Fibroblast of lung (primary cell): ENCODE measurements around the gene EVX2. TPM values are rescaled to one million over a fixed set of nuclear protein-coding genes. Genes with fewer than 3 reads are reported as not detected.
A peak's percentile ranks its signal among the peaks of the same experiment; 100 is the strongest.

ENCODE experiments used
- DNase-seq, 2 donors: peaks; one replicate each; pipeline versions ENCODE4 v3.0.0 to v3.0.0-alpha.2; 2010; ENCODE audit warnings: low read depth in 2 of 2
- H2AFZ ChIP-seq: 2 replicates; pipeline ENCODE4 v1.5.1; 2012; ENCODE audit warnings: low read length, control low read depth, inconsistent platforms
- H3K27ac ChIP-seq: 2 replicates; pipeline ENCODE4 v1.5.1; 2011; ENCODE audit warnings: low read length, control low read depth; ENCODE audit not compliant: insufficient read depth
- H3K27me3 ChIP-seq: 2 replicates; pipeline ENCODE4 v1.5.1; 2011; ENCODE audit warnings: mild to moderate bottlenecking, low read length; ENCODE audit not compliant: control insufficient read depth, insufficient read depth
- H3K36me3 ChIP-seq: 2 replicates; pipeline ENCODE4 v1.5.1; 2011; ENCODE audit warnings: low read length; ENCODE audit not compliant: control insufficient read depth, insufficient read depth
- H3K4me1 ChIP-seq: 2 replicates; pipeline ENCODE4 v1.5.1; 2011; ENCODE audit warnings: low read length; ENCODE audit not compliant: control insufficient read depth, insufficient read depth; ENCODE audit errors: extremely low read depth
- H3K4me2 ChIP-seq: 2 replicates; pipeline ENCODE4 v1.5.1; 2011; ENCODE audit warnings: low read length, control low read depth; ENCODE audit not compliant: insufficient read depth; ENCODE audit errors: extremely low read depth
- H3K4me3 ChIP-seq, 4 experiments: fragments of 200-600 bp in 1 of 4; sonication (generic) in 1 of 4; replicated peaks in 1 of 4; 2 replicates each; pipeline ENCODE4 v1.5.1; 2011 to 2016; ENCODE audit warnings: low read length in 4 of 4, low read depth in 3 of 4, mild to moderate bottlenecking in 3 of 4, control low read depth in 2 of 4, inconsistent platforms in 1 of 4, mixed read lengths in 1 of 4; ENCODE audit not compliant: insufficient read depth in 1 of 4; ENCODE audit errors: control extremely low read depth in 1 of 4
- H3K79me2 ChIP-seq: 2 replicates; pipeline ENCODE4 v1.5.1; 2012; ENCODE audit warnings: mild to moderate bottlenecking, low read length, inconsistent platforms; ENCODE audit not compliant: control insufficient read depth, insufficient read depth
- H3K9ac ChIP-seq: 2 replicates; pipeline ENCODE4 v1.5.1; 2011; ENCODE audit warnings: mild to moderate bottlenecking, low read length, control low read depth; ENCODE audit not compliant: insufficient read depth
- H3K9me3 ChIP-seq: 2 replicates; pipeline ENCODE4 v1.5.1; 2012; ENCODE audit warnings: low read depth, low read length; ENCODE audit not compliant: control insufficient read depth, insufficient read depth
- H4K20me1 ChIP-seq: 2 replicates; pipeline ENCODE4 v1.5.1; 2011; ENCODE audit warnings: low read length; ENCODE audit not compliant: control insufficient read depth, insufficient read depth; ENCODE audit errors: extremely low read depth
- EZH2 ChIP-seq: IDR thresholded peaks from 2 replicates; pipeline ENCODE4 v1.5.1; 2012; ENCODE audit warnings: low read length, control low read depth, mild to moderate bottlenecking; ENCODE audit errors: missing control alignments
- polyA plus RNA-seq, 2 donors: library from polyadenylated mRNA; depleted of rRNA in 1 of 2; stranded (reverse) in 1 of 2; unstranded in 1 of 2; fragments of >200 nt; gene quantifications; 2 replicates each; pipeline ENCODE4 v1.2.1, GENCODE V29; 2011 to 2012; ENCODE audit warnings: missing spikeins in 1 of 2
- total RNA-seq: library from RNA; depleted of rRNA; stranded (reverse); fragments of >200 nt; gene quantifications from 2 replicates; pipeline ENCODE4 v1.2.1, GENCODE V29; 2014
- TF ChIP-seq, protein P1 (sequence below), 2 donors: IDR thresholded peaks in 1 of 2; conservative IDR thresholded peaks in 1 of 2; 1 replicate in 1 of 2; 2 replicates in 1 of 2; pipeline ENCODE4 v1.5.1; 2011 to 2012; ENCODE audit warnings: low read length in 2 of 2, control low read depth in 1 of 2, inconsistent platforms in 1 of 2, low read depth in 1 of 2, mild to moderate bottlenecking in 1 of 2

The EVX2 gene
- total and polyA plus RNA-seq, 2 donors (not counting 1 experiment from before 2014, with no cell fraction given) = not detected

DNA sequence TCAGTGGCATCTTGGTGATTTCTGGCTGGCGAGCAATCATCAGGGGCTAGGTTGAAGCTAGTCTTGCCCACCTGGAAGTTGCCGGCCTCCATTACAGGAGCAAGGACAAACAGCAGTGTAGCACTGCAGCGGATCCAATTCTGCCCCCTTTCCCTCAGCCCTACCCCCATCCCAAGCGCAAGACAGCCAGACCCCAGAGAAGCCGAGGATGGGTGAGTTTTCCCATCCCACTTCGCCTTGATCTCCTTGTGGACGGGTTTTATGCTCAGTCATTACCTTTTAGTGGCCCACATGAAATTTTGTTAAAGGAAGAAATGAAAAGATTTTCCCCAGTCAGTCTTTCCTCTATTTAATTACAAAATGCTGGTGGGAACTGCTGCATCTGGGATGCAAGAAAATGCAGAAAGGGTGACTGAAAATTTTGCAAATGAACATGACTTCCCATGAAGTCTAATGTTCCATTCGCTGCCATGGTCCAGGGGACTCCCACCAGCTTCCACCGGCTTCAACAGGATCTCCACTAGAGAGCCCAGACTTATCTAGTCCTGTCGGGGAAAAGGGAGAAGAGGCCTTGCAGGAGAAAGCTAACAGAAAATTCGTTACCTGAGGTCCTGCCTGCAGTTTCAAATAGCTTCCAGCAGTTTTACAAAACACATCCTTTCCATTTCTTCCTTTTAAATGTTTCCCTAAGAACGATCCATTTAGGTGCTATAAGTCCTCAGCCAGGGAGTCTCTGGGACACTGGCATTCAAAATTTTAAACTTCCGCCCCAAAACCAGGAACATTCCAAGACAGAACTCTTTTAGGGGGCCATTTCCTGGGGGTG is 36.8 kb upstream of the EVX2 start:
- TF ChIP-seq, protein P1, sequence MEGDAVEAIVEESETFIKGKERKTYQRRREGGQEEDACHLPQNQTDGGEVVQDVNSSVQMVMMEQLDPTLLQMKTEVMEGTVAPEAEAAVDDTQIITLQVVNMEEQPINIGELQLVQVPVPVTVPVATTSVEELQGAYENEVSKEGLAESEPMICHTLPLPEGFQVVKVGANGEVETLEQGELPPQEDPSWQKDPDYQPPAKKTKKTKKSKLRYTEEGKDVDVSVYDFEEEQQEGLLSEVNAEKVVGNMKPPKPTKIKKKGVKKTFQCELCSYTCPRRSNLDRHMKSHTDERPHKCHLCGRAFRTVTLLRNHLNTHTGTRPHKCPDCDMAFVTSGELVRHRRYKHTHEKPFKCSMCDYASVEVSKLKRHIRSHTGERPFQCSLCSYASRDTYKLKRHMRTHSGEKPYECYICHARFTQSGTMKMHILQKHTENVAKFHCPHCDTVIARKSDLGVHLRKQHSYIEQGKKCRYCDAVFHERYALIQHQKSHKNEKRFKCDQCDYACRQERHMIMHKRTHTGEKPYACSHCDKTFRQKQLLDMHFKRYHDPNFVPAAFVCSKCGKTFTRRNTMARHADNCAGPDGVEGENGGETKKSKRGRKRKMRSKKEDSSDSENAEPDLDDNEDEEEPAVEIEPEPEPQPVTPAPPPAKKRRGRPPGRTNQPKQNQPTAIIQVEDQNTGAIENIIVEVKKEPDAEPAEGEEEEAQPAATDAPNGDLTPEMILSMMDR (conservative IDR thresholded peaks at IDR 0.05 in 1 of 2, IDR thresholded peaks at IDR 0.05 in 1 of 2; ENCODE audit: low read depth in 1 of 2, low read length in 2 of 2) = no peak
- peak; percentile 18 for TF ChIP-seq EZH2
- Histone ChIP-seq H3K4me3 (no peak overlapping the region), H2AFZ (no peak overlapping the region), H4K20me1 (no peaks in the 10 kb centered on the region), H3K36me3 (no peaks in the 10 kb centered on the region), H3K9me3 (no peaks in the 10 kb centered on the region), H3K4me2 (no peak overlapping the region), H3K27ac (no peak overlapping the region), H3K4me1 (no peaks in the 10 kb centered on the region), H3K27me3 (peaks cover 95% of the 10 kb centered on the region), H3K79me2 (no peaks in the 10 kb centered on the region), H3K9ac (no peak overlapping the region)
- no peak for DNase-seq

DNA sequence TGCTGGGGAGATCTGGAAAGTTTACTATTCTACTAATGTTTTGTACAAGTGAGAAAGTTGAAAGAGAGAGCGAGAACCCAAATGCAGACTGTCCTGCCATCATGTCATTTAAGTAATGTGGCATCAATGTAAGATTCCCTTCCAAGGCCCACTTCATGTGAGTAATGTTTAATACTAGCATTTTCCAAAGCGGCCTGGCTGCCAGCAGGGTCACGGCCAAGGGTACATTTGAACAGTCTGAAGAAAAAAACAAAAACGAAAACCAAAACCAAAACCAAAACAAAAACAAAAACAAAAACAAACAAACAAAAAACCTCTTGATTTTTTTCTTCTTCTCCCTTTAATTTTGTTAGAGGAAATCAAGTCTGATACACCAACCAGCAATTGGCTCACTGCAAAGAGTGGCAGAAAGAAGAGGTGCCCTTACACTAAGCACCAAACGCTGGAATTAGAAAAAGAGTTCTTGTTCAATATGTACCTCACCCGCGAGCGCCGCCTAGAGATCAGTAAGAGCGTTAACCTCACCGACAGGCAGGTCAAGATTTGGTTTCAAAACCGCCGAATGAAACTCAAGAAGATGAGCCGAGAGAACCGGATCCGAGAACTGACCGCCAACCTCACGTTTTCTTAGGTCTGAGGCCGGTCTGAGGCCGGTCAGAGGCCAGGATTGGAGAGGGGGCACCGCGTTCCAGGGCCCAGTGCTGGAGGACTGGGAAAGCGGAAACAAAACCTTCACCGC is 35.0 kb upstream of the EVX2 start:
- no peak overlapping the region for H2AFZ ChIP-seq
- TF ChIP-seq, protein P1 (conservative IDR thresholded peaks at IDR 0.05 in 1 of 2, IDR thresholded peaks at IDR 0.05 in 1 of 2; ENCODE audit: low read depth in 1 of 2, low read length in 2 of 2) = peak; percentile 13 to 24
- TF ChIP-seq EZH2 = no peak
- no peak for DNase-seq
- H3K36me3 ChIP-seq = no peaks in the 10 kb centered on the region
- no peak overlapping the region for H3K27ac ChIP-seq
- H4K20me1 ChIP-seq = no peaks in the 10 kb centered on the region
- no peaks in the 10 kb centered on the region for H3K9me3 ChIP-seq
- H3K9ac ChIP-seq = no peak overlapping the region
- no peaks in the 10 kb centered on the region for H3K4me1 ChIP-seq
- H3K4me3 ChIP-seq = no peak overlapping the region
- no peak overlapping the region for H3K4me2 ChIP-seq
- H3K79me2 ChIP-seq = no peaks in the 10 kb centered on the region
- peaks cover 95% of the 10 kb centered on the region for H3K27me3 ChIP-seq

DNA sequence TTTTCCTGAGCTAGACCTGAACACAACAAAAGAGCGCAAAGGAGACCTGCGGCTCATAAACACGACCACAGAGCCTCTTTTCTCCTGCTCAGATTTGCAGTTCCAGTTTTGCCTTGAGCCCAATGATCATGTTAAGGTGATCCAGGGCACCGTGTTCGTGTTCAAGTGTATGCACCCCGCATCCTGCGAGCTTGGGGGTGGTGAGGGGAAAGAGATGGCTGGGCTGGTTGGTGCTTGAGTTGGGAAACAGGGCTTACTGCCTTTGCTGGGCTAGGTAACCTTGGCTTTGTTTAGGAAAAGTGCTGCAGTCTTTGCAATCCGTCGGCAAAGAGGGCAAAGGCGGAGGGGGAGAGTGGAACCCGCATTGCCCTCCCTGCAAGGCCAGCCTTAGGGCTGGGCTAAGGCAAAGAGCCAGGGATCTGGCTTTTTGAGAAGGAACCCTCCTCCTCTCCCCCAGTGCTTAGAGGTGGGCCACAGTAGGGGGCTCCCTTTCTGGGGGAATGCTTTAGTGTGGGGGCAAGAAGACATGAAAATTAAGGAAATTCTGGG is 34.1 kb upstream of the EVX2 start:
- H3K4me2 ChIP-seq = no peak overlapping the region
- H3K27me3 ChIP-seq = peaks cover 94% of the 10 kb centered on the region
- no peaks in the 10 kb centered on the region for H4K20me1 ChIP-seq
- H2AFZ ChIP-seq = no peak overlapping the region
- no peaks in the 10 kb centered on the region for H3K36me3 ChIP-seq
- DNase-seq = no peak
- H3K79me2 ChIP-seq = no peaks in the 10 kb centered on the region
- no peak overlapping the region for H3K27ac ChIP-seq
- no peak overlapping the region for H3K9ac ChIP-seq
- TF ChIP-seq, protein P1 (conservative IDR thresholded peaks at IDR 0.05 in 1 of 2, IDR thresholded peaks at IDR 0.05 in 1 of 2; ENCODE audit: low read depth in 1 of 2, low read length in 2 of 2) = no peak
- TF ChIP-seq EZH2 = peak; percentile 27
- no peaks in the 10 kb centered on the region for H3K9me3 ChIP-seq
- no peak overlapping the region for H3K4me3 ChIP-seq
- H3K4me1 ChIP-seq = no peaks in the 10 kb centered on the region
